ENCODE measurements around the gene SOS2. TPM values are rescaled to one million over a fixed set of nuclear protein-coding genes. Genes with fewer than 3 reads are reported as not detected.

The SOS2 gene
- total RNA-seq, 1 donor from 2014 or later, result 32.0 TPM

GRCh38 chr14:50123062-50123461 is 108.3 kb downstream of the SOS2 start:
- no peak for DNase-seq
- ATAC-seq (ENCODE audit: low read depth), result no peak
- H3K36me3 Mint-ChIP-seq (ENCODE audit: low read depth), result peaks cover 49% of the 10 kb centered on the region
- CTCF ChIA-PET, result no interaction called here
- no peak overlapping the region for H3K4me3 Mint-ChIP-seq
- intact Hi-C loops (cut with micrococcal nuclease), result no loop called here
- H3K9me3 Mint-ChIP-seq, result no peaks in the 10 kb centered on the region
- H3K4me1 Mint-ChIP-seq, result no peaks in the 10 kb centered on the region
- POLR2A ChIA-PET, result no interaction called here
- no peak for TF ChIP-seq CTCF (IDR thresholded peaks at IDR 0.05)
- H3K27ac Mint-ChIP-seq, result no peak overlapping the region
- no peaks in the 10 kb centered on the region for H3K27me3 Mint-ChIP-seq

GRCh38 chr14:50122291-50122690 is 109.1 kb downstream of the SOS2 start:
- Mint-ChIP-seq H3K36me3 (ENCODE audit: low read depth) (peaks cover 42% of the 10 kb centered on the region), H3K9me3 (no peaks in the 10 kb centered on the region), H3K4me1 (no peaks in the 10 kb centered on the region), H3K27ac (no peak overlapping the region), H3K27me3 (no peaks in the 10 kb centered on the region), H3K4me3 (no peak overlapping the region)
- POLR2A ChIA-PET, result no interaction called here
- CTCF ChIA-PET, result no interaction called here
- TF ChIP-seq CTCF (IDR thresholded peaks at IDR 0.05), result no peak
- ATAC-seq (ENCODE audit: low read depth) (no peak), DNase-seq (no peak)
- intact Hi-C loops (cut with micrococcal nuclease), result no loop called here

GRCh38 chr14:50121486-50121885 is 109.9 kb downstream of the SOS2 start:
- Mint-ChIP-seq H3K4me3 (no peak overlapping the region), H3K27ac (no peak overlapping the region), H3K36me3 (ENCODE audit: low read depth) (peaks cover 39% of the 10 kb centered on the region), H3K27me3 (no peaks in the 10 kb centered on the region), H3K9me3 (no peaks in the 10 kb centered on the region), H3K4me1 (peaks cover 6% of the 10 kb centered on the region)
- DNase-seq, result no peak
- no peak for ATAC-seq (ENCODE audit: low read depth)
- POLR2A ChIA-PET, result interaction anchor here (0.6 to 1.1 kb wide), 2 partner anchors 25 to 261 kb away, joined by 3 to 5 read pairs; no protein-coding TSS in a partner anchor
- CTCF ChIA-PET, result no interaction called here
- intact Hi-C loops (cut with micrococcal nuclease), result no loop called here
- no peak for TF ChIP-seq CTCF (IDR thresholded peaks at IDR 0.05)

GRCh38 chr14:50117456-50117855 is 113.9 kb downstream of the SOS2 start:
- ATAC-seq (ENCODE audit: low read depth) (no peak), DNase-seq (no peak)
- ChIA-PET CTCF (interaction anchor here (1.4 to 2.0 kb wide), 2 partner anchors 114 to 265 kb away, joined by 4 to 16 read pairs; partner anchors contain the start of gene NEMF), POLR2A (interaction anchor here (0.6 to 6.1 kb wide), 10 partner anchors 114 to 519 kb away, joined by 3 to 84 read pairs (median 5); partner anchors contain the start of genes ARF6, KLHDC2, LRR1 and MGAT2)
- Mint-ChIP-seq H3K4me3 (no peak overlapping the region), H3K4me1 (peaks cover 41% of the 10 kb centered on the region), H3K9me3 (no peaks in the 10 kb centered on the region), H3K27ac (peak overlapping the region; percentile 46), H3K27me3 (no peaks in the 10 kb centered on the region), H3K36me3 (ENCODE audit: low read depth) (peaks cover 43% of the 10 kb centered on the region)
- intact Hi-C loops (cut with micrococcal nuclease), result loop anchor here (2.0 to 10.0 kb wide), 2 partner anchors 113 to 653 kb away; partner anchors contain the start of gene SOS2
- TF ChIP-seq CTCF (IDR thresholded peaks at IDR 0.05), result no peak

- Mint-ChIP-seq H3K36me3 (ENCODE audit: low read depth) (peaks cover 47% of the 10 kb centered on the region), H3K4me1 (peaks cover 45% of the 10 kb centered on the region), H3K27ac (peak overlapping the region; percentile 97), H3K9me3 (no peaks in the 10 kb centered on the region), H3K27me3 (no peaks in the 10 kb centered on the region), H3K4me3 (peak overlapping the region; percentile 95)
- POLR2A ChIA-PET, result interaction anchor here (0.6 to 6.1 kb wide), 24 partner anchors 11 to 530 kb away, joined by 3 to 84 read pairs (median 5); partner anchors contain the start of genes ARF6, DMAC2L, DNAAF2 and KLHDC2
- CTCF ChIA-PET, result interaction anchor here (1.0 to 2.0 kb wide), 6 partner anchors 12 to 265 kb away, joined by 3 to 16 read pairs (median 4); partner anchors contain the start of gene NEMF
- DNase-seq, result no peak
- intact Hi-C loops (cut with micrococcal nuclease), result loop anchor here (1.0 to 10.0 kb wide), 10 partner anchors 114 to 652 kb away; partner anchors contain the start of genes DMAC2L, L2HGDH, MAP4K5 and MGAT2
- TF ChIP-seq CTCF (IDR thresholded peaks at IDR 0.05), result no peak
- no peak for ATAC-seq (ENCODE audit: low read depth)
Observed at GRCh38 chr14:50116966-50117365, 114.4 kb downstream of the SOS2 start.

Measured in activated B cell treated with CpG ODN at 0.5 μM for 24 hours (primary cell).